ENCODE data around the gene DLG5.
A peak's percentile ranks its signal among the peaks of the same experiment; 100 is the strongest.

DLG5 gene

GRCh38 chr10:77943121-77943901, 16.8 kb upstream of the DLG5 start (continued):
- TF ChIP-seq ZNF677 (tag by site-specific recombination; IDR thresholded peaks at IDR 0.05): no peak
- peak; percentile 49; the same call in 1 of the 2 replicates for TF ChIP-seq ZNF639 (tag by site-specific recombination; IDR thresholded peaks at IDR 0.05)
- no peak for TF ChIP-seq ZNF423 (tag by site-specific recombination; IDR thresholded peaks at IDR 0.05)
- TF ChIP-seq ZNF510 (tag by site-specific recombination; IDR thresholded peaks at IDR 0.05; ENCODE audit: insufficient replicate concordance): no peak
- no peak for TF ChIP-seq ZNF514 (tag by site-specific recombination; IDR thresholded peaks at IDR 0.05)
- 0 out of 2 replicates have a peak, but pooled peaks have one; percentile 21 for TF ChIP-seq PRDM6 (tag by site-specific recombination; IDR thresholded peaks at IDR 0.05)
- no peak for TF ChIP-seq ZNF701 (tag by site-specific recombination; IDR thresholded peaks at IDR 0.05)
- no peak; the same call in 1 of the 2 replicates for TF ChIP-seq ZNF391 (tag by site-specific recombination; IDR thresholded peaks at IDR 0.05; ENCODE audit: borderline replicate concordance, low read depth)
- TF ChIP-seq ZNF174 (tag by site-specific recombination; IDR thresholded peaks at IDR 0.05): no peak
- TF ChIP-seq OVOL3 (tag by site-specific recombination; IDR thresholded peaks at IDR 0.05): no peak
- no peak for TF ChIP-seq CTCF (tag by site-specific recombination; IDR thresholded peaks at IDR 0.05)
- no peak for TF ChIP-seq BCL11B (tag by site-specific recombination; IDR thresholded peaks at IDR 0.05; ENCODE audit: low read depth)
- no peak for TF ChIP-seq GLI4 (tag by site-specific recombination; IDR thresholded peaks at IDR 0.05)
- TF ChIP-seq KLF10 (tag by site-specific recombination; IDR thresholded peaks at IDR 0.05): no peak
- TF ChIP-seq ZNF248 (tag by site-specific recombination; IDR thresholded peaks at IDR 0.05): no peak
- no peak for TF ChIP-seq ZNF37A (tag by site-specific recombination; IDR thresholded peaks at IDR 0.05)
- no peak for TF ChIP-seq ZSCAN5A (tag by site-specific recombination; IDR thresholded peaks at IDR 0.05)
- TF ChIP-seq ZNF16 (tag by site-specific recombination; IDR thresholded peaks at IDR 0.05; ENCODE audit: low read depth): no peak
- TF ChIP-seq ZBTB17 (tag by site-specific recombination; IDR thresholded peaks at IDR 0.05): peak; percentile 39
- peak; percentile 52; the same call in 1 of the 2 replicates for TF ChIP-seq HIC1 (tag by site-specific recombination; IDR thresholded peaks at IDR 0.05)
- TF ChIP-seq ZNF785 (tag by site-specific recombination; IDR thresholded peaks at IDR 0.05): no peak
- TF ChIP-seq ZNF600 (tag by site-specific recombination; IDR thresholded peaks at IDR 0.05): peak; percentile 72
- peak; percentile 66 for TF ChIP-seq INSM2 (tag by site-specific recombination; IDR thresholded peaks at IDR 0.05)
- no peak for TF ChIP-seq ZNF10 (tag by site-specific recombination; IDR thresholded peaks at IDR 0.05)
- no peak for TF ChIP-seq YY2 (tag by site-specific recombination; IDR thresholded peaks at IDR 0.05)
- TF ChIP-seq ZSCAN23 (tag by site-specific recombination; IDR thresholded peaks at IDR 0.05): no peak
- no peak; the same call in 1 of the 2 replicates for TF ChIP-seq ZBTB21 (tag by site-specific recombination; IDR thresholded peaks at IDR 0.05)
- 0 out of 2 replicates have a peak, but pooled peaks have one; percentile 47 for TF ChIP-seq ZNF561 (tag by site-specific recombination; IDR thresholded peaks at IDR 0.05; ENCODE audit: borderline replicate concordance)
- TF ChIP-seq IKZF3 (tag by site-specific recombination; IDR thresholded peaks at IDR 0.05): no peak
- no peak for TF ChIP-seq ZNF626 (tag by site-specific recombination; IDR thresholded peaks at IDR 0.05)
- no peak for TF ChIP-seq ZNF266 (tag by site-specific recombination; IDR thresholded peaks at IDR 0.05; ENCODE audit: low read depth)

Measured in HEK293 (cell line).